Measurements from ENCODE around the gene ADGRD1.
"Not testable (repeated sequence)": the region's sequence is repeated elsewhere in the genome, so short reads cannot be mapped to it uniquely, and the experiment has no call there.

Gene ADGRD1

DNA sequence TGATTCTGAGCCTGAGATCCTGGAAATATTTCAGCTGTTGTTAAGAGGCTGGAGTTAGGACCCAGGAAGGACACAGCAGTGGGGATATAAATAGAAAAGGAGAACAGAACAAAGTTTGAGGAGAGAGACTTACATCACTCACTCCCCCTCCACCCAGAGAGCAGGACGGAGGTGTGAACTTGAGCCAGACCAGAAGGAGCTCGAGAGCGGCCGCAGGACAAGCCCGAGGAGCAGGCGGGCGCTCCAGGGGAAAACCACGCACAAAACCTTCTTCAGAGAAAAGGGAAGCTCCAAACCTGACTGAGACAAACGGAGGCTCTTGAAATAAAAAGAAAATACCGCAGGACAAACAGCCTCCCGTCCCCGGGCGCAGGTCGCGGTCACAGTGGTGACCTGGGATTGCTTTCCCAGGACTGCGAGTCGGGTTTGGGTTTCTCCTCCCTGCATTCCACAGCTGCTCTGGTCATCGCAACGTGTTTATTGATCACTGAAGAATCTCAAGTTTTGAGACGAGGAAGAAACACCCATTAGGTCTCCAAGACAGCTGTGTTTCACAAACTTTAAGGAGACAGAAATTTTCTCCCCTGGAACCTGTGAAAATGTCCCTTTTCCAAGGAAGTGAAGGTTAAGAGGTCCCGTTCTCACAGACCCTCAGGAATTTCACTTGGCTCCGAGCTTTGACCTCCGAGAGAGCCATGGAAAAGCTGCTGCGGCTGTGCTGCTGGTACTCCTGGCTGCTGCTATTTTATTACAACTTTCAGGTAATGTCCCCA is at the start of gene ADGRD1:
Gene ADGRD1 (plus strand): TSS at position 137 of the 773 bp plus-strand sequence. CDS start 559 bp downstream, at position 696.
- DNase-seq: no peak

DNA sequence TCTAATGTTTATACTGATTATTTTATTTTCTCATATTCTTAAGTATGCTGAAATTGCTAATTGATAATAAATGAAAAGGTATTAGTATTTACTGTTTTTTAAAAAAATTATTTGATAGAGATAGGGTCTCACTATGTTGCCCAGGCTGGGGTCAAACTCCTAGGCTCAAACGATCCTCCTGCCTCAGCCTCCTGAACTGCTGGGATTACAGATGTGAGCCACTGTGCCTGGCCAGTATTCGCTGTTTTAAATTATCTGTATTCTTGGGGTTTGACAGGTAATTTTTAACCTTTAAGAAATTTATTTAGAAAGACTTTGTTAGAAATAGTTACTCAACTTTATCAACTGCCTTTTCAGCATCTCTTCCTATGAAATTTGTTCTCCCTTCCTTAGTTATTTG is 49.6 kb upstream of the ADGRD1 start:
- DNase-seq: no peak

DNA sequence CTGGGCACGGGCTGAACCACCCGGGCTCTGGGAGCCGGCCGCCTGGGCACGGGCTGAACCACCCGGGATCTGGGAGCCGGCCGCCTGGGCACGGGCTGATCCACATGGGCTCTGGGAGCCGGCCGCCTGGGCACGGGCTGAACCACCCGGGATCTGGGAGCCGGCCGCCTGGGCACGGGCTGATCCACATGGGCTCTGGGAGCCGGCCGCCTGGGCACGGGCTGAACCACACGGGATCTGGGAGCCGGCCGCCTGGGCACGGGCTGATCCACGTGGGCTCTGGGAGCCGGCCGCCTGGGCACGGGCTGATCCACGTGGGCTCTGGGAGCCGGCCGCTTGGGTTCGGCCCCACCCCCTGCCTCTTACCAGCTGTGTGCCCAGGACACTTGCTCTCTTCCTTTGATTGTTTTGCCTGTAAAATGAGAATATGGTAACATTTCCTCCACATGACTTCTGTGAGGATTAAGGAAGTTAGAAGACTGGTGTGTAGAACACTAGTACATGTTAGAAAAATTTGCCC is 48.7 kb upstream of the ADGRD1 start:
- DNase-seq: not testable (repeated sequence)

DNA sequence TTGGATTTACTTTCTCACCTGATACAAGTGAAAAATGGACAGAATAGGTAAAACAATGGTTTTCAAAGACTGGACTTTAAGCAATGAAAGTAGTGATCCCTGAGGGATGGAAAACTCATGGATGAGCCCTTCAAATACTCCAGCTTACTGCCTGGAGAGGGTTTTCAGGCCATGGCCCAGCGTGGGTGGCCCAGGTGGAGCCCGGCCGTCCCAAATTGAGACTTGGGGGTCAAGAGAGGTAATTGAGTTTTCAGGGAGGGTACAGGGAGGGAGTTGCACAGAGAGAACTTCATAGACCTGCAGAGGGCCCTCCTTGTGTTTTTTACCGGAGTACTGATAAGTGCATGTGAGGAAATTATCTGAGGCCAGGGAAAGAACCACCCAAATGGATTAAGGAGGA is 44.6 kb upstream of the ADGRD1 start:
- no peak for DNase-seq

DNA sequence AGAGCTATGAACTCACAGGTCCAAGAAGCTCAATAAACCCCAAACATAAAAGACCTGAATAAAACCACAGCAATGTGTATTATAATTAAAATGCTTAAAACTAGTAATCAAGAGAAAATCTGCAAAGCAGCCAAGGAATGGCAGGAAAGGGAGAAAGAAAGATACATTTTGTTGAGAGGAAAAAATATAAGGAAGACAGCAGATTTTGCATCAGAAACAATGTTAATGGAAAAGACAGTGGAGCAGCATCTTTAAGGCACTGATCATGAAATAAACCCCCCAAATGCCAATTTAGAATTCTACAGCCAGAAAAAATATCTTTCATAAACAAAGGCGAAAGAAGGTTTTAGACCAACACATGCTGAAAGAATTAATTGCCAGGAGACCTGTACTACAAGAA is 42.5 kb upstream of the ADGRD1 start:
- DNase-seq: no peak

DNA sequence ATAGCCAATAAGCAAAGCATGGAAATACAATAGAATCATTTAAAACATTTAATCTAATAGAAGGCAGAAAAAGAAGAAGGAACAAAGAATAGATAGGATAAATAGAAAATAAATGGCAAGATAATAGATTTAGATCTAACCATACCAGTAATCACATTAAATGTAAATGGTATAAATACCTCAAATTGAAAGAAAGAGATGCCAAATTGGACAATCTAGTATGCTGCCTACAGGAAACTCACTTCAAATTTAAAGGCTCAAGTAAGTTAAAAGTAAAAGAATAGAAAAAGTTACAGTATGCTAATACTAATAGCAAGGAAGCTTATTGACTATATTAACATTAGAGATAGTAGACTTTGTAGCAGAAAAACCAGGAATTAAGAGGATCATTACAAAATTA is 41.8 kb upstream of the ADGRD1 start:
- DNase-seq: no peak

DNA sequence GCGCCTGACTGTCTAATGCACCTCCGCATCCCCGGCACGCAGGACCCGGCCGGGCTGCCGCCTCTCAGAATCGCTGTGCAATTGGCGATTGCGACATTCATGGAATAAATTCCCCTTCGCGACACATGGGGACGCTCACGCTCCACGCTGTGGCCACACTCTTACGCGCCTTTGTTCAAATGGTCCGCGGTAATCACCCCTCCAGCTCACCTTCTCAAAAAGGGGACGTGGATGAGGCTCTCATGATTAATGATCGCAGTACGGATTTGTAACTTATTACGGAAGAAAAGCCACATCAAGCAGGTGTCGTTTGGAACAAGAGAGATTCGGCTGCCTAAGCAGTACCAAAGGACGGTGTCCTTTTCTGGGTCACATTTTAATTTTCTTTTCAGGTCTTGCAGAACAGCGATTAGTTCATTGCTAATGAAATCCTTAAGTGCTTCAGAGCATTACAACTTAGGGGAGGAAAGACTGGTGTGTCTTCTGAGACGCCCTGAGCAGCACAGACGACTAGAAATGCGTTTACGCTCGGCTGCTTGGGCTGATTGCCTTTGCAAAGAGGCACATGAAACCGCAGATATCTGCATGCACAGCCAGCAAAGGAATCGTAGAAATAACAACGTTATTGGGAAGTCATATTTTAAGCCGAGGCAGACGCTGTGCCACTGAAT is 37.3 kb upstream of the ADGRD1 start:
- peak; percentile 22 for DNase-seq

DNA sequence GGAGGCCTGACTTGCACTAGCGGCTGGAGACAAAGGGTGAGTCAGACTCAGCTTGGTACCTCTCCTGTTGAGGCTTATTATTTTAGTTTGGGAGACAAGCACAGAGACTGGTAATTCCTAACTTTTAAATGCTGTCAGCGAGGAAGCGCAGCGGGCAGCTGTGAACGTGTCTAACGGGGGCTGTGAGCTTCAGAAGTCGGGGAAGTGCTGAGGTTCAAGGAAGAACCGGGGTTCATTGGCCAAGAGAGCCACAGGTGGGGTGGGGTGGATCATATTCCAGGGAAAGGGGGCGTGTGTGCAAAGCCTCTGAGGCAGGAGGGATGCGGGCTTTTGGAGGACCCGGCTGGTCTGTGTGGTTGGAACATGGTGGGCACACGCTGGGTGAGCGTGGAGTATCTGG is 36.1 kb upstream of the ADGRD1 start:
- DNase-seq: no peak

DNA sequence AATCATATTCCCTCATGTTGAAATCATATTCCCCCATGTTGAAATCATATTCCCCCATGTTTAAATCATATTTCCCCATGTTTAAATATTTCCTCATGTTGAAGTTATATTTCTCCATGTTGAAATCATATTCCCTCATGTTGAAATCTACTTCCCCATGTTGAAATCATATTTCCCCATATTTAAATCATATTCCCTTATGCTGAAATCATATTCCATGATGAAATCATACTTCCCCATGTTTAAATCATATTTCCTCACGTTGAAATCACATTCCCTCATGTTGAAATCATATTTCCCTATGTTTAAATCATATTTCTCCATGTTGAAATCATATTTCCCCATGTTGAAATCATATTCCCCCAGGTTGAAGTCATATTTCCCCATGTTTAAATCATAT is 34.6 kb upstream of the ADGRD1 start:
- DNase-seq: no peak

DNA sequence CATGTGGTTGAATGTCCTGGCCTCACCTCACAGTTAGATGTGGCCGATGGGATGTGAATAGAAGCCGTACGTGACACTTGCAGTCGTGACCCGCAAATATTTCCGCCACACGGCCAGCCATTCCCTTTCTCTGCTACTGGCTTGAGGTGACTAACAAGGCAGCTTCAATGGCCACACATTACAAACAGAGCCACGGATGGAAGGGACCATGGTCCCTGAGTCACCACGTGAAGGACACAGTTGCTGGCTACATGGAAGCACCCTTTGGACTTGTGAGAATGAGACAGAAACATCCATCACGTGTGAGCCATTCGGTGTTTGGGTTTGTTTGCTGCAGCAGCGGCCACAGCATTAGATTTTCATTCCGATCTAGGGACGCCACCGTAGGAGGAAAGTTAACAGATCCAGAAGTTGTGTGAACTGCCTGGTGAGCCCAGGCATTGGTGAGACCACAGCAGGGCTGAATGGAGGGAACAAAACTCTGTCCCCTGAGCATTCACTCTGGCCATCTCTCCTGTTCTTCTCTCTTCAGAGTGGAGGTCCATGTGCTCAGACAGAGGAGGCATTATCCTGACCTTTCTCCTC is 33.5 kb upstream of the ADGRD1 start:
- DNase-seq: no peak

DNA sequence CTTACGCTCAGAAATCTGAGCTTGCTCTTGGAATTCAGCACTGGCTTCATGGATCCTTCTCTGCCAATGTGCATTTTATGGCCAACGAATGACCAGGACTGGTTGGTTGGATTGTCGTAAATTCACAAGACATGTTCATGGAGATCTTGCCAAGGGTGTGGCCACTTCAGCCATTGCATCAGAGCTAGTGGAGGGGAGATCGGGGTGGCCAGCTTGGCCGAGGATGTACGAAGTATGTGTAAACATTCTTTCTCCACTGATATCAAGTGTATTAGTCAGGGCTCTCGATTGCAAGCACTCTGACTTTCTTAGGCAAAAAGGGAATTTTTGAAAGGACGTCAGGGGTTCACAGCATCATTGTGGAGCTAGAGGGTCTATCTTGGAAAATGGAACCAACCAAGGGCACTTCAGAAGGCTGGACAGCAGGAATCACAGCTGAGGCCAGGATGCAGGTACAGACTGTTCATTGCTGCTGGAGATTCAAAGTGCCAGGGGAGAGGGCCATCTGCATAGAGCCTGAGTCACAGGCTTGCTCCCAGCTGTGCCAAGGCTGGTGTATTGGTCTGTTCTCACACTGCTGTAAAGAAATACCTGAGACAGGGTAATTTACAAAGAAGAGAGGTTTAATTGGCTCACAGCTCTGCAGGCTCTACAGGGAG is 32.9 kb upstream of the ADGRD1 start:
- no peak for DNase-seq

DNA sequence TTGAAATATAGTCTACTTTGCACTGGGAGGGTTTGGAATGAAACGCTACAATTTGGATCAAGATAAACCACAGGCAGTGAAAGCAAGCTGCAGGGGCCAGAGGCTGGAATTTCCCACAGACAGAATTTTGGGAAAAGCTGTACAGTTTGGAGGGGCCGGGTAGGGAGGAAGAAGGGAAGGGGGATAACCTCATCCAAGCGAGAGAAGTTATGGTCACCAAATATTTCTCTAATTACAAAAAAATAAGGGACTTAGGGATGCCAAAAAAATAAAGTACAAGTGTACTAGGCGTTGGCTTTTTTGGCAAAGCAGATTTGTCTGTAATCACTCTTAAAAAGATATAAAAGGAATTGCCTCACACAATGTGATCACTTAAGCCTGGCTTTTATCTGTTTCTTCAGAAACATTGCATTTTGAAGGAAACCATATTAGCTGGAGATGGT is 31.2 kb upstream of the ADGRD1 start:
- no peak for DNase-seq

DNA sequence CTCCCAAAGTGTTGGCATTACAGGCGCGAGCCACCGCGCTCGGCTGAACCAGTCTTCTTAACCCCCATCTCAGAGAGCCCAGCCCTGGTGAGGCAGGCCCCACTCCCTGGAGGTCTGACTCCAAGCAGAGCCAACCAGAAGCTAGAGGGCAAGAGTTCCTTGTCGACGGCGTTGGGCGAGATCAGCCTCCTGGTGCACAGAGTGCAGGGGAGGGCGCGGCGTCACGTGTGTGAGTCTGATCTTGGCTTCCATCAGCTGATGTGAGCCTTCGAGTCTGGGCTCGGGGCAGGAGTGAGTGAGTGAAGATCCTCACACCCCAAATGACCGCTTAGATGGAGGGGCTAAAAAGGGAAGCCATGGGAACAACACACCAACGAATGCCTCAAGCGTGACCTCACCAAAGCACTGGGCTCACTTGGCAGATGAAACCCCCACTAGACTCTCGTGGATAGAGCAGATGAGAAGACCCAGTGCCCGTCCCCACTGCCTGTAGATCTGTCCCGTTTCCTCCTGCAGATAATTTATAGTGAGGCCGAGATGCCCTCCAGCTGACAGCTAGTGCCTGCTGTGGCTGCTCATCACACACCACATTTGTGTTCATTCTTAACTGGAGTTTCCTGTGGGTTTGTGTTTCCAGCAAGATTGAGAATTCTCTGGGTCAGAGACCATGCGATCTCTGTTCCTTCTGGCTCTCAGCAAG is 28.6 kb upstream of the ADGRD1 start:
- no peak for DNase-seq

DNA sequence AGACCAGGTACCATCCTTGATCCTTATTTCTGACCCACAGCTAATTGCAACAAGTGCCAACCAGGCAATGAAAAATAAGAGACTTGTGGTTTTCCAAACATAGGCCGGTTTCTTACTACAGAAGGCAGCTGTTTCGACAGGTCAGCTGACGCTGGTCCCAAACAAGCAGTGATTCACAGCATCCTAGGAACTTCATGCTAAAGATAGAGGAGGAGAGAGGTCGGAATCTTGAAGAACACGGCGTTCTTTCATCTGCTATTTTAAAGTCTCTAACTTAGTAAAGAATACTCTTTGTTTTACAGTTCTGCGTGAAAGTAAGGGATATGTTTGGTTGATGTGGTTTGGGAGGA is 28.1 kb upstream of the ADGRD1 start:
- no peak for DNase-seq

DNA sequence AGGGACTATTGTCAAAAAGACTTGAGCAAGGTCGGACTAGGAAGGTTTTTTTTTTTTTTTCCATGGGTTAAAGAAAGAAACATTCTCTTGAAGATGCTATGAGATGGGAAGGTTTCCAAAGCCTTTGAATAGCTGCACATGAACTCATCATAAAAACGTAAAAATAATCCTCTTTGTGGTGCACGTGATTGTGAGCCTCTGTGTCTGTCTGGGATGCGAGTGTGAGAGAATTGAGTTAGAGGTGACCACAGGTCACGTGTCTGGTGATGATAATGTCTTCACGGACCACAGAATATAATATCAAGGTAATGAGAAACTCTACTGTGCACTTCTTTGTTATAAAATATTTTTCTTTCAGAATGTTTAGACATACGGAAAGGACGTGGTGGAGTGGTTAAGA is 24.3 kb upstream of the ADGRD1 start:
- DNase-seq: no peak

DNA sequence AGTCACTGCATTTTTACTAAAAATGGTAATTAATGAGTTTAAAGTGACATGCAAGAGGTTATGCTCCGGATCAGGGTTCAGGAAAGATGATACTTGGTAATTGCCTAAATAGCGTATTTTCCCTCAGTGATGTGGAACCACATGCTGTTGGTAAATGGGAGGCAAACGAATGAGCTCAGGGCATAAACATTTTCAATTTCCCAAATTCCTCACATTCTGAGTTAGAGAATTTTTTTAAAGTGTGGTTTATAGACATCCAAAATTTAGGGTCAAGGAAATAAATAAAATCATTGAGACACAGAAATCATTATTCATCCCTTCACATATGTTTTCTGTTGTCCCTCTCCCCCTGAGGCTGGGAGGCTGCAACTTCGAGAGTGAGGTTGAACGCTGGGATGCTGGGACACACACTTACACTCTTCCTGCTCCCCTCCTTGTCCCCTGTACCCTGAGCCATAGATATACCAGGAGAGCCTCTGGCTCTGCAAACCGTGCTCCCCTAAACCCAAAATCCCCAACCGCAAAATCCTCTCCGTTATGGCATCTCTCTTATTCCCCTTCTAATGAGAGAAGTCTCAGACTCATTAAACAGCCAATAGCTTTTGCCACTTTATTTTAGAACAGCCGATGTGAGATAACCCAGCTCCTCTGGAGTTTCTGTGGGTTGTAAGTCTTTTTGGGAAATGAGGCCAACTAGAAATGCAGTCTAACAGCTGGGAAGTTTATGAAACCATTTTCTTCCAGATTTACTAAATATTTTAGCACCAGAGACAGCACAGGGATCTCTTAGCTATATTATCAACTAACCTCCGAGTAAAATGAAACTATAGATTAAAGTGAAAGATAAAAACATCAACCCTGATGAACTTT is 21.4 kb upstream of the ADGRD1 start:
- no peak for DNase-seq

DNA sequence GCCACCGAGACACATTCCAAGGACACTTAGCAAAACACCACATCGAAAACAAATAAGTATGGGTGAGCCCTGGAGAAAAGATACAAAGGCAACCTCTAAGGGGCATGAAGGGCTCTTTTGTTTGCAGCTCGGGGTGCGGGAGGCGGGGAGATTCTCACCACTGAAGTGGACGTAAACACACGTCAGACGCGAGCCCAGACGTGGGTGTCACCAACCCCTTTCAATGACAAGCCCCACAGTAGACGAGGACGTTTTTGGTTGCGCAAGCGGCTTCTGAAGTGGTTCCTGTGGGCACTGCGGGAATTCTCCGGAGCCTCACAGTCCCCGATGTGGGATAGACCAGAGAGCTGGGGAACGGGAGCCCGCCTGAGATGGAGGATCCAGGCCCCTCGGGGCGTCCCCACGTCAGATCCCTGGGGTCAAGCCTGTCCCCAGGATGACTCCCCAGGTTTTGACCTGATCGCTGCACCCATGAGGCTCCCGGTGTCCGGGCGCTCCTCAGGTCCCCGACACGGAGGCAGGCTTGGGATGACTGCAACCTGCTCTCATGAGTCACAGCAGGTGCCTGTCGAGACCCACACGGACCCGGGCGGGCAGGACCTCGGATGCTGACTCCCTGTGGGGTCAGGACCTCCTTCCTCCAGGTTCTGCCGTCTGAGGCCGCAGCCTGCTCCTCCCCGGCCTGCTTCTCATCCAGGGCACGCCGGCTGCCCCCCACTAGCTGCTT is 20.3 kb upstream of the ADGRD1 start:
- DNase-seq: no peak

DNA sequence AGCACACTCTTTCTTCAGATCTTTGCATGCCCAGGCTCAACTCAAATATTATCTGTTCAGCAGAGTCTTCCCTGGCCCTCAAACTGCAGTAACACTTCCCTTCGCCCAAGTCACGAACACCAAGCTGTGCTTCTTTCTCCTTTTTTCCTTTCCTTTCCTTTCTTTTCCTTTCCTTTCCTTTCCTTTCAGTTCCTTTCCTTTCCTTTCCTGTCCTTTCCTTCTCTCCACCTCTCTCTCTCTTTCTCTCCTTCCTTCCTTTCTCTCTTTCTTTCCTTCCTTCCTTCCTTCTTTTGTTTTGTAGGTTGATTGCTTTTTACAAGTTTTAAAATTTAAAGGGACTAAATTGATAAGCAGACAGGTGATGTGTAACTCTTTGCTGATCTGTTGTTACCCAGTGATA is 19.0 kb upstream of the ADGRD1 start:
- no peak for DNase-seq

DNA sequence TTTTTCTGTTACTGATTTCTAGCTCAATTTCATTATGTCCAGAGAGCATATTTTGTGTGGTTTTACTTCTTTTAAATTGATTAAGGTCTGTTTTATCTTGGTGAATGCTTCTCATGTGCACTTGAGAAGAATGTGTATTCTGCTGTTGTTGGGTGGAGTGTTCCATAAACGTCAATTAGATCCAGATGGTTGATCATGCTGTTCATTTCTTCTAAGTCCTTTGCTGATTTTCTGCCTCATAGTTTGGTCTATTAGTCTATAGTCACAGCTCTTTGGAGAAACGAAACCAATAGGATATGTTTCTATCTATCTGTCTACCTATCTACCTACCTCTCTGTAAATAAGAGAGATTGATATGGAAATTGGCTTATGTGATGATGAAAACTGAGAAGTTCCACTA is 17.1 kb upstream of the ADGRD1 start:
- no peak for DNase-seq

DNA sequence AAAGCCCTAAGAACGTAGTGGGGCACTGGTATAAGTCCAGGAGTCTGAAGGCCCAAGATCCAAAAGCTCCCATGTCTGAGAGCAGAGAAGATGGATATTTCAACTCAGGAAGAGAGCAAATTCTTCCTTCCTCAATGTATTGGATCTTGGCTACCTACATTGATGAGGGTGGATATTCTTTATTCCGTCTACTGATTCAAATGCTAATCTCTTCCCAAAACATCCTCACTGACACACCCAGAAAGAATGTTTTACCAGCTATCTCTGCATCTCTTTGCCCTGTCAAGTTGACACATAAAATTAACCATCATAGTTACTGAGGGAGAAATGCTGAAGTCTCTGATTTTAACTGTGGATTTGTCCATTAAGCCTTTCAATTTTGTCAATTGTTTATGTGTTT is 16.6 kb upstream of the ADGRD1 start:
- no peak for DNase-seq

DNA sequence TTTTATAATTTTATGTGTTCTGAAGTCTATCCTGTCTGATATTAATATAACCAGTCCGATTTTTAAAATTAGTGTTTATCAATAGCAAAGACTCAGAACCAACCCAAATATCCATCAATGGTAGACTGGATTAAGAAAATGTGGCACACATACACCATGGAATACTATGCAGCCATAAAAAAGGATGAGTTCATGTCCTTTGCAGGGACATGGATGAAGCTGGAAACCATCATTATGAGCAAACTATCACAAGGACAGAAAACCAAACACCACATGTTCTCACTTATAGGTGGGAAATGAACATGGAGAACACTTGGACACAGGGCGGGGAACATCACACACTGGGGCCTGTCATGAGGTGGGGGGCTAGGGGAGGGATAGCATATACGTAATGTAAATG is 16.2 kb upstream of the ADGRD1 start:
- DNase-seq: not testable (repeated sequence)

Measured in stimulated activated CD4-positive, alpha-beta T cell treated with anti-CD3 and anti-CD28 coated beads, Interleukin-1b, Interleukin-23, amount 100 ng/mL, for 48 hours (primary cell).